CD4-positive, CD25-positive, alpha-beta regulatory T cell (primary cell): ENCODE data around the gene ALDH6A1. TPM values are rescaled to one million over a fixed set of nuclear protein-coding genes. Genes with fewer than 3 reads are reported as not detected.
"Not testable (repeated sequence)": the region's sequence is repeated elsewhere in the genome, so short reads cannot be mapped to it uniquely, and the experiment has no call there.

Source experiments
- ATAC-seq, 2 donors: fragments of 150-1000 bp; cut with Tn5 transposase; one replicate each; pipeline ENCODE4 v1.10.0; 2021; ENCODE audit warnings: low read depth in 2 of 2, moderate number of reproducible peaks in 2 of 2, moderate library complexity in 1 of 2
- DNase-seq, 3 donors: peaks; one replicate each; pipeline versions ENCODE4 v3.0.0 to v3.0.0-alpha.2; 2012 to 2022; ENCODE audit warnings: mixed read lengths in 1 of 3
- H3K27ac ChIP-seq: one replicate; pipeline ENCODE4 v1.7.0; 2013; ENCODE audit warnings: mild to moderate bottlenecking, low read length; ENCODE audit not compliant: insufficient read depth, poor library complexity, severe bottlenecking
- H3K27me3 ChIP-seq: one replicate; pipeline ENCODE4 v1.7.0; 2013; ENCODE audit warnings: low read length; ENCODE audit not compliant: control insufficient read depth, insufficient read depth
- H3K36me3 ChIP-seq: one replicate; pipeline ENCODE4 v1.7.0; 2013; ENCODE audit warnings: mild to moderate bottlenecking, low read length, moderate library complexity; ENCODE audit not compliant: control insufficient read depth, insufficient read depth
- H3K4me1 ChIP-seq: 2 replicates; pipeline ENCODE4 v1.7.0; 2013; ENCODE audit warnings: mild to moderate bottlenecking, low read length; ENCODE audit not compliant: insufficient read depth, control insufficient read depth, poor library complexity, severe bottlenecking
- H3K4me3 ChIP-seq: one replicate; pipeline ENCODE4 v1.7.0; 2013; ENCODE audit warnings: low read depth, mild to moderate bottlenecking, low read length, moderate library complexity
- H3K9me3 ChIP-seq, 2 experiments: 1 replicate in 1 of 2; 2 replicates in 1 of 2; pipeline ENCODE4 v1.7.0; 2013; ENCODE audit warnings: low read length in 2 of 2, mild to moderate bottlenecking in 1 of 2, moderate library complexity in 1 of 2; ENCODE audit not compliant: control insufficient read depth in 2 of 2
- H3K27ac Mint-ChIP-seq, 3 donors: one replicate each; pipeline ENCODE4 v1.8.0; 2020 to 2022; ENCODE audit warnings: mild to moderate bottlenecking in 3 of 3, mixed read lengths in 3 of 3, moderate library complexity in 2 of 3
- H3K27me3 Mint-ChIP-seq: one replicate; pipeline ENCODE4 v1.8.0; 2022; ENCODE audit warnings: mild to moderate bottlenecking, mixed read lengths
- H3K36me3 Mint-ChIP-seq: one replicate; pipeline ENCODE4 v1.8.0; 2020; ENCODE audit warnings: mixed read lengths
- H3K4me1 Mint-ChIP-seq, 4 donors: one replicate each; pipeline ENCODE4 v1.8.0; 2020 to 2022; ENCODE audit warnings: mixed read lengths in 4 of 4, mild to moderate bottlenecking in 1 of 4
- H3K4me3 Mint-ChIP-seq, 4 donors: one replicate each; pipeline ENCODE4 v1.8.0; 2020 to 2022; ENCODE audit warnings: mild to moderate bottlenecking in 4 of 4, mixed read lengths in 4 of 4, moderate library complexity in 3 of 4
- H3K9me3 Mint-ChIP-seq, 7 donors: one replicate each; pipeline ENCODE4 v1.8.0; 2020 to 2022; ENCODE audit warnings: mixed read lengths in 7 of 7, mild to moderate bottlenecking in 3 of 7, moderate library complexity in 2 of 7
- polyA plus RNA-seq, 4 donors: library from polyadenylated mRNA; unstranded; fragments of 300-500 nt; fragmentation: Illumina TruSeq; gene quantifications; one replicate each; pipeline ENCODE4 v1.2.3, GENCODE V29; 2021
- total RNA-seq: library from RNA; stranded (reverse); gene quantifications from one replicate; pipeline ENCODE4 v1.2.3, GENCODE V29; 2022

Gene ALDH6A1
- total RNA-seq = 8.5 TPM
- polyA plus RNA-seq = 10 to 100 TPM; 22.0 to 31.1 (median 23.2) TPM

- Histone ChIP-seq H3K27ac (peak within 1 kb of the TSS; percentile 78), H3K36me3 (no peaks in the 10 kb centered on the region), H3K27me3 (no peaks in the 10 kb centered on the region), H3K4me3 (peak within 1 kb of the TSS; percentile 98), H3K4me1 (peaks cover 18% of the 10 kb centered on the region), H3K9me3 (no peaks in the 10 kb centered on the region)
- no peaks in the 10 kb centered on the region for H3K9me3 Mint-ChIP-seq
- H3K36me3 Mint-ChIP-seq = peaks cover 6% of the 10 kb centered on the region
- H3K4me1 Mint-ChIP-seq = peaks cover 15 to 48% (median 31%) of the 10 kb centered on the region in 4 donors
- ATAC-seq (peak; percentile 92 to 93), DNase-seq (peak; percentile 100)
- H3K27ac Mint-ChIP-seq = peak within 1 kb of the TSS; percentile 76 to 98 (median 93)
- H3K27me3 Mint-ChIP-seq = no peaks in the 10 kb centered on the region
- peak within 1 kb of the TSS; percentile 90 to 99 (median 94) for H3K4me3 Mint-ChIP-seq
Observed at GRCh38 chr14:74084277-74085046, at the start of gene ALDH6A1, which contains the start of gene LIN52. Gene ALDH6A1, minus strand, starts transcription at chr14:74084453. Its CDS starts 59 bp downstream, at chr14:74084394. Gene LIN52, plus strand, starts transcription at chr14:74084956. Its CDS starts 19 bp downstream, at chr14:74084975.

GRCh38 chr14:74127634-74128033, 43.4 kb upstream of the ALDH6A1 start:
- no peak for DNase-seq
- H3K4me1 ChIP-seq = no peaks in the 10 kb centered on the region
- Mint-ChIP-seq H3K27ac (peak overlapping the region in 1 of 3 donors; percentile 5), H3K4me1 (peaks cover 0 to 7% (median 0%) of the 10 kb centered on the region in 4 donors), H3K36me3 (peaks cover 28% of the 10 kb centered on the region), H3K4me3 (no peak overlapping the region), H3K9me3 (peaks cover 0 to 4% (median 0%) of the 10 kb centered on the region in 7 donors), H3K27me3 (no peaks in the 10 kb centered on the region)
- H3K36me3 ChIP-seq = no peaks in the 10 kb centered on the region
- H3K27ac ChIP-seq = no peak overlapping the region
- no peak for ATAC-seq
- no peaks in the 10 kb centered on the region for H3K9me3 ChIP-seq
- H3K27me3 ChIP-seq = no peaks in the 10 kb centered on the region
- H3K4me3 ChIP-seq = no peak overlapping the region

- ATAC-seq = no peak
- H3K27me3 Mint-ChIP-seq = no peaks in the 10 kb centered on the region
Observed at GRCh38 chr14:74126315-74127013, 42.2 kb upstream of the ALDH6A1 start.

GRCh38 chr14:74125487-74125886, 41.2 kb upstream of the ALDH6A1 start:
- H3K4me1 Mint-ChIP-seq, H3K4me1 ChIP-seq, DNase-seq, H3K4me3 Mint-ChIP-seq, H3K27ac Mint-ChIP-seq, H3K27me3 ChIP-seq, H3K9me3 ChIP-seq, H3K4me3 ChIP-seq, H3K27me3 Mint-ChIP-seq, H3K9me3 Mint-ChIP-seq, H3K27ac ChIP-seq, ATAC-seq, H3K36me3 ChIP-seq: not testable (repeated sequence)
- H3K36me3 Mint-ChIP-seq = peaks cover 34% of the 10 kb centered on the region

More at GRCh38 chr14:74126315-74127013, 42.2 kb upstream of the ALDH6A1 start:
- peaks cover 28% of the 10 kb centered on the region for H3K36me3 Mint-ChIP-seq
- no peaks in the 10 kb centered on the region for H3K4me1 ChIP-seq
- no peaks in the 10 kb centered on the region for H3K27me3 ChIP-seq
- no peak overlapping the region for H3K4me3 ChIP-seq
- H3K27ac Mint-ChIP-seq = no peak overlapping the region
- peaks cover 0 to 7% (median 0%) of the 10 kb centered on the region in 4 donors for H3K4me1 Mint-ChIP-seq
- no peak for DNase-seq
- peaks cover 0 to 4% (median 0%) of the 10 kb centered on the region in 7 donors for H3K9me3 Mint-ChIP-seq
- H3K9me3 ChIP-seq = no peaks in the 10 kb centered on the region
- no peak overlapping the region for H3K4me3 Mint-ChIP-seq
- H3K27ac ChIP-seq = no peak overlapping the region
- no peaks in the 10 kb centered on the region for H3K36me3 ChIP-seq

GRCh38 chr14:74111395-74112216, 27.4 kb upstream of the ALDH6A1 start:
- not testable (repeated sequence) for H3K9me3 ChIP-seq, H3K4me1 Mint-ChIP-seq, H3K4me3 ChIP-seq, H3K27ac ChIP-seq, H3K27me3 ChIP-seq, H3K4me3 Mint-ChIP-seq, H3K9me3 Mint-ChIP-seq, H3K36me3 ChIP-seq, H3K4me1 ChIP-seq, H3K27ac Mint-ChIP-seq, H3K27me3 Mint-ChIP-seq
- peak in 1 of 2 donors; percentile 53 for ATAC-seq
- peaks cover 30% of the 10 kb centered on the region for H3K36me3 Mint-ChIP-seq
- DNase-seq = peak in 2 of 3 donors; percentile 46 to 78

GRCh38 chr14:74109369-74109768, 25.1 kb upstream of the ALDH6A1 start:
- H3K27ac Mint-ChIP-seq = no peak overlapping the region
- no peaks in the 10 kb centered on the region for H3K27me3 ChIP-seq
- H3K36me3 Mint-ChIP-seq = peaks cover 35% of the 10 kb centered on the region

GRCh38 chr14:74105381-74105780, 21.1 kb upstream of the ALDH6A1 start:
- Histone ChIP-seq H3K36me3 (peaks cover 16% of the 10 kb centered on the region), H3K27me3 (no peaks in the 10 kb centered on the region), H3K4me3 (no peak overlapping the region), H3K4me1 (no peaks in the 10 kb centered on the region), H3K27ac (no peak overlapping the region), H3K9me3 (no peaks in the 10 kb centered on the region)
- Mint-ChIP-seq H3K27ac (no peak overlapping the region), H3K9me3 (no peaks in the 10 kb centered on the region), H3K27me3 (no peaks in the 10 kb centered on the region), H3K4me1 (peaks cover 0 to 14% (median 0%) of the 10 kb centered on the region in 4 donors), H3K4me3 (no peak overlapping the region), H3K36me3 (peaks cover 49% of the 10 kb centered on the region)
- no peak for ATAC-seq
- DNase-seq = no peak

More at GRCh38 chr14:74109369-74109768, 25.1 kb upstream of the ALDH6A1 start:
- Mint-ChIP-seq H3K27me3 (no peaks in the 10 kb centered on the region), H3K4me3 (no peak overlapping the region), H3K4me1 (peaks cover 0 to 8% (median 0%) of the 10 kb centered on the region in 4 donors), H3K9me3 (no peaks in the 10 kb centered on the region)
- no peak overlapping the region for H3K4me3 ChIP-seq
- no peak for DNase-seq
- H3K27ac ChIP-seq = no peak overlapping the region
- H3K9me3 ChIP-seq = no peaks in the 10 kb centered on the region
- no peaks in the 10 kb centered on the region for H3K4me1 ChIP-seq
- ATAC-seq = no peak
- H3K36me3 ChIP-seq = peaks cover 11% of the 10 kb centered on the region
